GM10248 (cell line): ENCODE results near the gene CHID1.

Experiments used
- CTCF ChIA-PET: fragments of 300-600 bp; sonication (Branson Sonifier 250); formaldehyde crosslinking; extraction: SDS; loops from one replicate; lab custom pipeline; 2021; ENCODE audit warnings: antibody characterized with exemption; lab: Yijun Ruan, JAX
- POLR2A ChIA-PET: fragments of 350-650 bp; sonication (Branson Sonifier 250); formaldehyde crosslinking; extraction: SDS; loops from one replicate; lab custom pipeline; 2020; ENCODE audit warnings: antibody characterized with exemption; lab: Yijun Ruan, JAX
- DNase-seq: peaks from one replicate; pipeline ENCODE4 v3.0.0; 2012; ENCODE audit errors: extremely low spot score
- CTCF ChIP-seq: IDR thresholded peaks from 2 replicates; pipeline ENCODE4 v1.5.1; 2012; ENCODE audit warnings: mild to moderate bottlenecking, low read depth; ENCODE audit errors: extremely low read depth, missing control alignments, control extremely low read depth

CHID1 gene

GRCh38 chr11:944711-945470, 34.3 kb upstream of the CHID1 start:
- no peak for TF ChIP-seq CTCF
- ChIA-PET CTCF (interaction anchor here (1.2 kb wide), 2 partner anchors 20 to 23 kb away, joined by 3 to 4 read pairs; no protein-coding TSS in a partner anchor), POLR2A (no interaction called here)
- no peak for DNase-seq

- POLR2A ChIA-PET: no interaction called here
- DNase-seq: no peak
- TF ChIP-seq CTCF: no peak
- CTCF ChIA-PET: interaction anchor here (0.7 kb wide), 1 partner anchor 18 kb away, joined by 3 read pairs; no protein-coding TSS in a partner anchor
Measured at GRCh38 chr11:942823-943222, 32.2 kb upstream of the CHID1 start.

GRCh38 chr11:940496-941135, 30.0 kb upstream of the CHID1 start:
- DNase-seq: no peak
- CTCF ChIA-PET: interaction anchor here (2.3 kb wide), 1 partner anchor 15 kb away, joined by 9 read pairs; the partner anchor contains the start of gene AP2A2
- no peak for TF ChIP-seq CTCF
- POLR2A ChIA-PET: no interaction called here

- no peak for DNase-seq
- ChIA-PET CTCF (no interaction called here), POLR2A (no interaction called here)
- TF ChIP-seq CTCF: no peak
Measured at GRCh38 chr11:937841-938261, 27.2 kb upstream of the CHID1 start.

GRCh38 chr11:936199-936598, 25.6 kb upstream of the CHID1 start:
- CTCF ChIA-PET: no interaction called here
- TF ChIP-seq CTCF: no peak
- POLR2A ChIA-PET: no interaction called here
- DNase-seq: no peak

GRCh38 chr11:934527-934926, 23.9 kb upstream of the CHID1 start:
- no peak for DNase-seq
- no peak for TF ChIP-seq CTCF
- CTCF ChIA-PET: no interaction called here
- POLR2A ChIA-PET: no interaction called here
